ENCODE measurements around the gene ERF.

ERF gene

DNA sequence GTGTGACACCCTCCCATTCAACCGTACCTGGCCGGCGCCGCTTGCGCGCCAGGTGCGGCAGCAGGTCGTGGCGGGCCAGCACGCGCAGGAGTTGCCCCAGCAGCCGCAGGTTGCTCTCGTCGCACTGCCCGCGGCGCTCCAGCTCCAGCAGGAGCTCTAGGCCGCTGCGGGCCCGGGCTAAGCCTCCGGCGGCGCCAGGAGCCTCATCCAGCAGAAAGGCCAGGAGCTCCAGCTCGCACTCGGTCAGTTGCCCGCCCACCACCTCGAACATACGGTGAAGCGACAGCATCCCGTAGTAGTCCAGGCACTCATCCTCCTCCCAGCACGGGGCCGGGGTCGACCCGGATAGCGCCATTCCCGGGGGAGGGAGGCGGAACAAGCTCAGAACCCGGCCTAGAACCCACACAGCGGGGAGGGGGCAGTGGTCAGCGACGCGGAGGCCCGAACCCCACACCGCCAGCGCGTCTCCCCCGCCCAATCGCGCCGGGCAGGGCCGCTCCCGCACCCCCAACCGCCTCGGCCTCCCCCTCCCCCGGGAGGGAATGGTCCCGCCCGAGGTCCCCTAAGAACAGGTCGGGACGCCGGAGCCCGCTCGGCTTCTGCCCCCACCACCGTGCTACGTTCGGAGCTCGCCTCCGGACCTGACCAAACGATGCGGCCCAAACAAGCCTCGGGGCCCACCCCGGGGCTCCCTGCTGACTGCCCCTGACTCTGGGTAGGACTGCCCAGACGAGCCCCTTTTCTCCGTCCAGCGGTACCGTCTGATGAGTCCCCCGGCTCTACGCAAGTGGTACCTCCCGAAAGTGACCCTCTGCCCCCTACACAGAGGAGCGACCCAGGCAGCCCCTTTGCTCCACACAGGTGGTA lies 38.0 kb downstream of the ERF start:
- TF ChIP-seq, protein P1, sequence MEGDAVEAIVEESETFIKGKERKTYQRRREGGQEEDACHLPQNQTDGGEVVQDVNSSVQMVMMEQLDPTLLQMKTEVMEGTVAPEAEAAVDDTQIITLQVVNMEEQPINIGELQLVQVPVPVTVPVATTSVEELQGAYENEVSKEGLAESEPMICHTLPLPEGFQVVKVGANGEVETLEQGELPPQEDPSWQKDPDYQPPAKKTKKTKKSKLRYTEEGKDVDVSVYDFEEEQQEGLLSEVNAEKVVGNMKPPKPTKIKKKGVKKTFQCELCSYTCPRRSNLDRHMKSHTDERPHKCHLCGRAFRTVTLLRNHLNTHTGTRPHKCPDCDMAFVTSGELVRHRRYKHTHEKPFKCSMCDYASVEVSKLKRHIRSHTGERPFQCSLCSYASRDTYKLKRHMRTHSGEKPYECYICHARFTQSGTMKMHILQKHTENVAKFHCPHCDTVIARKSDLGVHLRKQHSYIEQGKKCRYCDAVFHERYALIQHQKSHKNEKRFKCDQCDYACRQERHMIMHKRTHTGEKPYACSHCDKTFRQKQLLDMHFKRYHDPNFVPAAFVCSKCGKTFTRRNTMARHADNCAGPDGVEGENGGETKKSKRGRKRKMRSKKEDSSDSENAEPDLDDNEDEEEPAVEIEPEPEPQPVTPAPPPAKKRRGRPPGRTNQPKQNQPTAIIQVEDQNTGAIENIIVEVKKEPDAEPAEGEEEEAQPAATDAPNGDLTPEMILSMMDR (IDR thresholded peaks at IDR 0.05; ENCODE audit: low read length) = no peak
- TF ChIP-seq EZH2 (IDR thresholded peaks at IDR 0.05; ENCODE audit: borderline replicate concordance, low read length) = no peak
- Histone ChIP-seq H3K9me3 (ENCODE audit: low read length) (no peaks in the 10 kb centered on the region), H2AFZ (ENCODE audit: low read length) (no peak overlapping the region), H4K20me1 (ENCODE audit: insufficient read depth, low read length) (no peaks in the 10 kb centered on the region), H3F3A (ENCODE audit: insufficient read depth, low read length) (no peaks in the 10 kb centered on the region), H3K4me2 (ENCODE audit: low read length) (peak overlapping the region; percentile 88), H3K4me3 (ENCODE audit: low read depth, low read length, poor library complexity, severe bottlenecking) (peak overlapping the region; percentile 87), H3K9me2 (ENCODE audit: low read depth, low read length) (no peaks in the 10 kb centered on the region), H3K9ac (ENCODE audit: low read length) (peak overlapping the region; percentile 83), H3K4me1 (ENCODE audit: insufficient read depth, low read length, severe bottlenecking) (peaks cover 43% of the 10 kb centered on the region), H3K36me3 (ENCODE audit: insufficient read depth, low read length) (peaks cover 32% of the 10 kb centered on the region), H3K27me3 (ENCODE audit: insufficient read depth, low read length) (no peaks in the 10 kb centered on the region), H3K27ac (ENCODE audit: low read depth, low read length, poor library complexity, severe bottlenecking) (peak overlapping the region; percentile 68), H3K79me2 (ENCODE audit: insufficient read depth, low read length) (peaks cover 48% of the 10 kb centered on the region)

DNA sequence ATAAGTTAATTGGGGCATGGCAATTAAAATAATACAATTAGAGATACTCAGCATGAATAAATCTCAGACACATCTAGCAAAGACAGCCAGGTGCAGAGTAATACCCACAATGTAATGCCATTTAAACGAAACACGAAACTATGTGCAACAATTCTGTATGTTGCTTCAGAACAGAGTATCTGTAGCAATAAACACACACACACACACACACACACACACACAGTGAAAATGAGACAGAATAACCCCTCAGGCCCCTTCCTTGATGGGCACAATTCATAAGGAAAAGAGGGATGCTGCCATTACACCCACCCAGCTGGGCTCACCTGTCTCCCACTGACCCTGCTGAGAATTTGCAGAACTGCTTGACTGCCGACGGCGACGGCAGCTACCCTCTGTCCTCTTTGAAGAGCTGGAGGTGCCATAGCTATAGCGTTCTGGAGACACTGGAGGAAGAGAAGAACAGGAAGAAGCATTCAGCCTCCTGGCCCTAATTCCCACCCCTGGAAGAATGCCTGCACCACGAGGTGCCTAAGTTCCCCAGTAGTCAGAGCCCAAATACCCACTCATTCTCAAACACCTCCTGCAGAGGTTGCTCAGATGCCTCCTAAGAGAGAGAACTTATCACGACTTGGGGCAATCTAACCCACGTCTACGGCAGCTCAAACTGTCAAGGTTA lies 40.0 kb downstream of the ERF start:
- H3F3A ChIP-seq (ENCODE audit: insufficient read depth, low read length) = no peaks in the 10 kb centered on the region
- no peak overlapping the region for H3K4me3 ChIP-seq (ENCODE audit: low read depth, low read length, poor library complexity, severe bottlenecking)
- H3K79me2 ChIP-seq (ENCODE audit: insufficient read depth, low read length) = peaks cover 34% of the 10 kb centered on the region
- no peaks in the 10 kb centered on the region for H3K9me2 ChIP-seq (ENCODE audit: low read depth, low read length)
- no peaks in the 10 kb centered on the region for H3K9me3 ChIP-seq (ENCODE audit: low read length)
- TF ChIP-seq, protein P1 (IDR thresholded peaks at IDR 0.05; ENCODE audit: low read length) = no peak
- no peak for TF ChIP-seq EZH2 (IDR thresholded peaks at IDR 0.05; ENCODE audit: borderline replicate concordance, low read length)
- H3K4me2 ChIP-seq (ENCODE audit: low read length) = no peak overlapping the region
- H3K9ac ChIP-seq (ENCODE audit: low read length) = no peak overlapping the region; the same call in 1 of the 2 replicates
- peaks cover 43% of the 10 kb centered on the region for H3K36me3 ChIP-seq (ENCODE audit: insufficient read depth, low read length)
- H3K27ac ChIP-seq (ENCODE audit: low read depth, low read length, poor library complexity, severe bottlenecking) = no peak overlapping the region
- peaks cover 35% of the 10 kb centered on the region for H3K4me1 ChIP-seq (ENCODE audit: insufficient read depth, low read length, severe bottlenecking)
- H2AFZ ChIP-seq (ENCODE audit: low read length) = no peak overlapping the region
- H4K20me1 ChIP-seq (ENCODE audit: insufficient read depth, low read length) = no peaks in the 10 kb centered on the region
- no peaks in the 10 kb centered on the region for H3K27me3 ChIP-seq (ENCODE audit: insufficient read depth, low read length)

DNA sequence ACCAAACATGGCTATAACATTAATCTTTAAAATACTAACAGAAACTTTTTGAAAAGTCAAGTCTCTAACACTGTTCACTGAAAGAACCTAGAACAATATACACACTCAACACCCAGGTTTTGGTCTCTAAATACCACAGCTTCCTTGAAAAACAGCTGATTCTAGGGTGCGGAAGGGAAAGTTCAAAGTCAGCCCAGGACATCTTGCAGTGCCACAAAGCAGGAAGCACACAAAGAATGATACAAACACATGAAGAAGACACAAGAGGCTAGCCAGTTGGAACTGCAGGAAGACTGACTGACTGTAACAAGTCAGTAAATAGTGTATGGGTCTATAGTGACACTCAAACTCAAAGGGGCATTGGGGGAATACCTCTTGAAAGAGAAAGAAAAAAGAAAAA lies 42.0 kb downstream of the ERF start:
- no peak overlapping the region for H3K27ac ChIP-seq (ENCODE audit: low read depth, low read length, poor library complexity, severe bottlenecking)
- no peak overlapping the region for H3K4me3 ChIP-seq (ENCODE audit: low read depth, low read length, poor library complexity, severe bottlenecking)
- H3K9ac ChIP-seq (ENCODE audit: low read length) = no peak overlapping the region
- H3K9me3 ChIP-seq (ENCODE audit: low read length) = no peaks in the 10 kb centered on the region
- H2AFZ ChIP-seq (ENCODE audit: low read length) = no peak overlapping the region
- no peak for TF ChIP-seq EZH2 (IDR thresholded peaks at IDR 0.05; ENCODE audit: borderline replicate concordance, low read length)
- TF ChIP-seq, protein P1 (IDR thresholded peaks at IDR 0.05; ENCODE audit: low read length) = no peak
- peaks cover 19% of the 10 kb centered on the region for H3K4me1 ChIP-seq (ENCODE audit: insufficient read depth, low read length, severe bottlenecking)
- H4K20me1 ChIP-seq (ENCODE audit: insufficient read depth, low read length) = no peaks in the 10 kb centered on the region
- peaks cover 63% of the 10 kb centered on the region for H3K36me3 ChIP-seq (ENCODE audit: insufficient read depth, low read length)
- H3K79me2 ChIP-seq (ENCODE audit: insufficient read depth, low read length) = peaks cover 34% of the 10 kb centered on the region
- no peaks in the 10 kb centered on the region for H3K27me3 ChIP-seq (ENCODE audit: insufficient read depth, low read length)
- H3K4me2 ChIP-seq (ENCODE audit: low read length) = no peak overlapping the region
- H3K9me2 ChIP-seq (ENCODE audit: low read depth, low read length) = no peaks in the 10 kb centered on the region
- H3F3A ChIP-seq (ENCODE audit: insufficient read depth, low read length) = no peaks in the 10 kb centered on the region
